ENCODE data around the gene CEPT1. TPM values are rescaled to one million over a fixed set of nuclear protein-coding genes. Genes with fewer than 3 reads are reported as not detected.

Gene CEPT1
- total and polyA plus RNA-seq, 9 of the 15 experiments (the other 6 are each of a cell fraction or from before 2014, with no cell fraction given) = 24.4 to 72.6 (median 42.4) TPM

DNA sequence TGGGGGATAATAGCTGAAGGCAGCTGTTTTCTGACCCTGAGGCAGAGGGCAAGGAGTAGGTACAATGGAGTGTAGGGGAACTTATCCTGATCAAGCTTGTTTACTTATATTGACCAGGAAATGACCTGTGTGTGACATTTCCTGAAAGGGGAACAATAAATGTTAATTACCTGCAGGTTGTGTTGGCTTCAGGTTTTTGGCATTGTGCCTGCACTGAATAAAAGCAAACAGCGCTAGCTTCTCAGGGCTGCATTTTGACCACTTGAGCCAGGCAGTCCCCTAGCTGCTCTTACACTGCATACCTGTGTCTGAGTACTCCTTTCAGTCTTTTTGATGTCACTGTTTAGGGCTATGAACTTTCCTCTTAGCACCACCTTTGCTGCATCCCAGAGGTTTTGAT lies 40.7 kb upstream of the CEPT1 start (continued):
- TF ChIP-seq, protein P1, sequence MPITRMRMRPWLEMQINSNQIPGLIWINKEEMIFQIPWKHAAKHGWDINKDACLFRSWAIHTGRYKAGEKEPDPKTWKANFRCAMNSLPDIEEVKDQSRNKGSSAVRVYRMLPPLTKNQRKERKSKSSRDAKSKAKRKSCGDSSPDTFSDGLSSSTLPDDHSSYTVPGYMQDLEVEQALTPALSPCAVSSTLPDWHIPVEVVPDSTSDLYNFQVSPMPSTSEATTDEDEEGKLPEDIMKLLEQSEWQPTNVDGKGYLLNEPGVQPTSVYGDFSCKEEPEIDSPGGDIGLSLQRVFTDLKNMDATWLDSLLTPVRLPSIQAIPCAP (CRISPR knock-in tag; IDR thresholded peaks at IDR 0.05; ENCODE audit: borderline replicate concordance) = no peak
- TF ChIP-seq ZFP36 (IDR thresholded peaks at IDR 0.05; ENCODE audit: low read depth, low read length, partially characterized antibody) (peak; percentile 86), ZNF699 (CRISPR knock-in tag; IDR thresholded peaks at IDR 0.05; ENCODE audit: insufficient replicate concordance) (no peak)

DNA sequence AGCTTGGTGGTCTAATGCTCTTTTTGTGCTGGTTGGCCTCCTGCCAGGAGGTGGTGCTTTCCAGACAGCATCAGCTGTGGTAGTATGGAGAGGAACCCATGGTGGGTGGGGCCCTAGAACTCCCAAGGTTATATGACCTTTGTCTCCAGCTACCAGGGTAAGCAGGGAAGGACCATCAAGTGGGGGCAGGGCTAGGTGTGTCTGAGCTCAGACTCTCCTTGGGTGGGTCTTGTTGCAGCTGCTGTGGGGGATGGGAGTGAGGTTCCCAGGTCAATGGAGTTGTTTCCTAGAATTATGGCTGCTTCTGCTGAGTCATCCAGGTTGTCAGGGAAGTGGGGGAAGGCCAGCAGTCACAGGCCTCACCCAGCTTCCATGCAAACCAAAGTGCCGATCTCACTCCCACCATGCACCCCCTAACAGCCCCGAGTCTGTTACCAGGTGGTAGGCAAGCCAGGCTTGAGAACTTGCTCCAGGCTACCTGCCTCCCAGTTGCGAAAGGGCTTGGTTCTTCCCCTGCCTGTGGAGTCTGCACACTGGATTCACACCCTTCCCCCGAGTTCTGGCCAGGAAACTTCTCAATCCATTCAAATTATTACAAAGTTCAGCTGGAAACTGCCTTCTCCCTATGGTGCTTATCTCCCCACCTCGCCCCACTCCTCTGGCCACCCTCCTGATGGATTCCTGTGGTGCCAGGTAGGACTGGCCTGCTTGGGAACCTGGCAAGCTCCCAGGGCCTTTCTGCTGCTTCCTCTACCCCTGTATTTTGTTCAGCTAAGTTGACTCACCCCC lies 38.0 kb upstream of the CEPT1 start:
- FAIRE-seq (peak; percentile 78), DNase-seq (ENCODE audit: extremely low read depth in 1 of 4, low spot score in 3 of 4) (peak; percentile 23 to 88 (median 34)), ATAC-seq (peak; percentile 81)
- ChIA-PET POLR2A (interaction anchor here (0.8 to 1.0 kb wide), 2 partner anchors 15 to 30 kb away, joined by 3 to 4 read pairs; no protein-coding TSS in a partner anchor), CTCF (ENCODE audit: low intra/inter-chr PET ratio) (no interaction called here)
- Histone ChIP-seq H3K4me3 (no peak overlapping the region), H3K4me2 (ENCODE audit: insufficient read depth, low read length) (peak overlapping the region; percentile 76), H3K9me3 (replicated peaks; ENCODE audit: control insufficient read depth, insufficient read depth, low read depth, low read length) (peaks cover 5% of the 10 kb centered on the region), H3K79me2 (ENCODE audit: control insufficient read depth, insufficient read depth, low read length) (no peaks in the 10 kb centered on the region), H3K27ac (ENCODE audit: extremely low read depth, low read depth, low read length) (peak overlapping the region; percentile 74), H3K9me1 (ENCODE audit: control insufficient read depth, insufficient read depth, low read length) (no peaks in the 10 kb centered on the region), H2AFZ (ENCODE audit: low read depth, low read length) (peak overlapping the region; percentile 95), H3K36me3 (ENCODE audit: control insufficient read depth, insufficient read depth, low read length) (no peaks in the 10 kb centered on the region), H3K9ac (ENCODE audit: insufficient read depth in 1 of 2, low read depth in 2 of 2, low read length in 2 of 2) (peak overlapping the region; percentile 49 to 79; a peak in 3 of 4 replicates), H3K4me1 (replicated peaks in 1 of 2; ENCODE audit: control insufficient read depth in 2 of 2, insufficient read depth in 2 of 2, low read length in 2 of 2) (peaks cover 13 to 25% of the 10 kb centered on the region in 2 experiments; a peak in 4 of 5 replicates), H4K20me1 (replicated peaks; ENCODE audit: control insufficient read depth, insufficient read depth, low read length) (no peaks in the 10 kb centered on the region), H3K27me3 (ENCODE audit: control insufficient read depth in 2 of 2, insufficient read depth in 2 of 2, low read length in 2 of 2) (no peaks in the 10 kb centered on the region)
- in situ Hi-C loops (cut with MboI) (no loop called here), intact Hi-C loops (cut with micrococcal nuclease) (no loop called here)
- BruUV-seq (replicated peaks) = no TSS peak
- WGBS (ENCODE audit: insufficient coverage, low coverage, missing lambda C conversion rate) = 8% methylated on average over 5 of the region's 5 CpGs
- no peak for TF ChIP-seq ZNF3 (CRISPR knock-in tag; IDR thresholded peaks at IDR 0.05)
- TF ChIP-seq, protein P2, sequence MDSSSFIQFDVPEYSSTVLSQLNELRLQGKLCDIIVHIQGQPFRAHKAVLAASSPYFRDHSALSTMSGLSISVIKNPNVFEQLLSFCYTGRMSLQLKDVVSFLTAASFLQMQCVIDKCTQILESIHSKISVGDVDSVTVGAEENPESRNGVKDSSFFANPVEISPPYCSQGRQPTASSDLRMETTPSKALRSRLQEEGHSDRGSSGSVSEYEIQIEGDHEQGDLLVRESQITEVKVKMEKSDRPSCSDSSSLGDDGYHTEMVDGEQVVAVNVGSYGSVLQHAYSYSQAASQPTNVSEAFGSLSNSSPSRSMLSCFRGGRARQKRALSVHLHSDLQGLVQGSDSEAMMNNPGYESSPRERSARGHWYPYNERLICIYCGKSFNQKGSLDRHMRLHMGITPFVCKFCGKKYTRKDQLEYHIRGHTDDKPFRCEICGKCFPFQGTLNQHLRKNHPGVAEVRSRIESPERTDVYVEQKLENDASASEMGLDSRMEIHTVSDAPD (CRISPR knock-in tag; IDR thresholded peaks at IDR 0.05) = no peak; the same call in 1 of the 2 replicates
- TF ChIP-seq, protein P3, sequence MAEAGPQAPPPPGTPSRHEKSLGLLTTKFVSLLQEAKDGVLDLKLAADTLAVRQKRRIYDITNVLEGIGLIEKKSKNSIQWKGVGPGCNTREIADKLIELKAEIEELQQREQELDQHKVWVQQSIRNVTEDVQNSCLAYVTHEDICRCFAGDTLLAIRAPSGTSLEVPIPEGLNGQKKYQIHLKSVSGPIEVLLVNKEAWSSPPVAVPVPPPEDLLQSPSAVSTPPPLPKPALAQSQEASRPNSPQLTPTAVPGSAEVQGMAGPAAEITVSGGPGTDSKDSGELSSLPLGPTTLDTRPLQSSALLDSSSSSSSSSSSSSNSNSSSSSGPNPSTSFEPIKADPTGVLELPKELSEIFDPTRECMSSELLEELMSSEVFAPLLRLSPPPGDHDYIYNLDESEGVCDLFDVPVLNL (CRISPR knock-in tag; IDR thresholded peaks at IDR 0.05; ENCODE audit: low read depth) = no peak
- TF ChIP-seq, protein P4, sequence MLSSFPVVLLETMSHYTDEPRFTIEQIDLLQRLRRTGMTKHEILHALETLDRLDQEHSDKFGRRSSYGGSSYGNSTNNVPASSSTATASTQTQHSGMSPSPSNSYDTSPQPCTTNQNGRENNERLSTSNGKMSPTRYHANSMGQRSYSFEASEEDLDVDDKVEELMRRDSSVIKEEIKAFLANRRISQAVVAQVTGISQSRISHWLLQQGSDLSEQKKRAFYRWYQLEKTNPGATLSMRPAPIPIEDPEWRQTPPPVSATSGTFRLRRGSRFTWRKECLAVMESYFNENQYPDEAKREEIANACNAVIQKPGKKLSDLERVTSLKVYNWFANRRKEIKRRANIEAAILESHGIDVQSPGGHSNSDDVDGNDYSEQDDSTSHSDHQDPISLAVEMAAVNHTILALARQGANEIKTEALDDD (IDR thresholded peaks at IDR 0.05) = no peak
- TF ChIP-seq MYBL2 (IDR thresholded peaks at IDR 0.05; ENCODE audit: low read depth) = no peak
- no peak for TF ChIP-seq MYBL2 (CRISPR knock-in tag; IDR thresholded peaks at IDR 0.05; ENCODE audit: borderline replicate concordance)

All from K562 (cell line).